Fibroblast of lung (primary cell): ENCODE results near the gene CHD3. TPM values are rescaled to one million over a fixed set of nuclear protein-coding genes. Genes with fewer than 3 reads are reported as not detected.

Source experiments
- DNase-seq, 2 donors: peaks; one replicate each; pipeline versions ENCODE4 v3.0.0 to v3.0.0-alpha.2; 2010; ENCODE audit warnings: low read depth in 2 of 2
- H2AFZ ChIP-seq: 2 replicates; pipeline ENCODE4 v1.5.1; 2012; ENCODE audit warnings: low read length, control low read depth, inconsistent platforms
- H3K27ac ChIP-seq: 2 replicates; pipeline ENCODE4 v1.5.1; 2011; ENCODE audit warnings: low read length, control low read depth; ENCODE audit not compliant: insufficient read depth
- H3K27me3 ChIP-seq: 2 replicates; pipeline ENCODE4 v1.5.1; 2011; ENCODE audit warnings: mild to moderate bottlenecking, low read length; ENCODE audit not compliant: control insufficient read depth, insufficient read depth
- H3K36me3 ChIP-seq: 2 replicates; pipeline ENCODE4 v1.5.1; 2011; ENCODE audit warnings: low read length; ENCODE audit not compliant: control insufficient read depth, insufficient read depth
- H3K4me1 ChIP-seq: 2 replicates; pipeline ENCODE4 v1.5.1; 2011; ENCODE audit warnings: low read length; ENCODE audit not compliant: control insufficient read depth, insufficient read depth; ENCODE audit errors: extremely low read depth
- H3K4me2 ChIP-seq: 2 replicates; pipeline ENCODE4 v1.5.1; 2011; ENCODE audit warnings: low read length, control low read depth; ENCODE audit not compliant: insufficient read depth; ENCODE audit errors: extremely low read depth
- H3K4me3 ChIP-seq, 4 experiments: fragments of 200-600 bp in 1 of 4; sonication (generic) in 1 of 4; replicated peaks in 1 of 4; 2 replicates each; pipeline ENCODE4 v1.5.1; 2011 to 2016; ENCODE audit warnings: low read length in 4 of 4, low read depth in 3 of 4, mild to moderate bottlenecking in 3 of 4, control low read depth in 2 of 4, inconsistent platforms in 1 of 4, mixed read lengths in 1 of 4; ENCODE audit not compliant: insufficient read depth in 1 of 4; ENCODE audit errors: control extremely low read depth in 1 of 4
- H3K79me2 ChIP-seq: 2 replicates; pipeline ENCODE4 v1.5.1; 2012; ENCODE audit warnings: mild to moderate bottlenecking, low read length, inconsistent platforms; ENCODE audit not compliant: control insufficient read depth, insufficient read depth
- H3K9ac ChIP-seq: 2 replicates; pipeline ENCODE4 v1.5.1; 2011; ENCODE audit warnings: mild to moderate bottlenecking, low read length, control low read depth; ENCODE audit not compliant: insufficient read depth
- H3K9me3 ChIP-seq: 2 replicates; pipeline ENCODE4 v1.5.1; 2012; ENCODE audit warnings: low read depth, low read length; ENCODE audit not compliant: control insufficient read depth, insufficient read depth
- H4K20me1 ChIP-seq: 2 replicates; pipeline ENCODE4 v1.5.1; 2011; ENCODE audit warnings: low read length; ENCODE audit not compliant: control insufficient read depth, insufficient read depth; ENCODE audit errors: extremely low read depth
- CTCF ChIP-seq, 2 donors: IDR thresholded peaks in 1 of 2; conservative IDR thresholded peaks in 1 of 2; 1 replicate in 1 of 2; 2 replicates in 1 of 2; pipeline ENCODE4 v1.5.1; 2011 to 2012; ENCODE audit warnings: low read length in 2 of 2, control low read depth in 1 of 2, inconsistent platforms in 1 of 2, low read depth in 1 of 2, mild to moderate bottlenecking in 1 of 2
- EZH2 ChIP-seq: IDR thresholded peaks from 2 replicates; pipeline ENCODE4 v1.5.1; 2012; ENCODE audit warnings: low read length, control low read depth, mild to moderate bottlenecking; ENCODE audit errors: missing control alignments
- polyA plus RNA-seq, 2 donors: library from polyadenylated mRNA; depleted of rRNA in 1 of 2; stranded (reverse) in 1 of 2; unstranded in 1 of 2; fragments of >200 nt; gene quantifications; 2 replicates each; pipeline ENCODE4 v1.2.1, GENCODE V29; 2011 to 2012; ENCODE audit warnings: missing spikeins in 1 of 2
- total RNA-seq: library from RNA; depleted of rRNA; stranded (reverse); fragments of >200 nt; gene quantifications from 2 replicates; pipeline ENCODE4 v1.2.1, GENCODE V29; 2014

CHD3 gene
- total and polyA plus RNA-seq, 2 donors (not counting 1 experiment from before 2014, with no cell fraction given): 23.8 to 165 TPM

- Histone ChIP-seq H3K36me3 (peaks cover 1% of the 10 kb centered on the region), H3K4me1 (no peaks in the 10 kb centered on the region), H3K27ac (no peak overlapping the region), H3K27me3 (no peaks in the 10 kb centered on the region), H4K20me1 (no peaks in the 10 kb centered on the region), H3K4me3 (no peak overlapping the region), H3K79me2 (no peaks in the 10 kb centered on the region), H2AFZ (no peak overlapping the region), H3K4me2 (no peak overlapping the region), H3K9ac (no peak overlapping the region), H3K9me3 (no peaks in the 10 kb centered on the region)
- DNase-seq: no peak
- TF ChIP-seq CTCF (conservative IDR thresholded peaks at IDR 0.05 in 1 of 2, IDR thresholded peaks at IDR 0.05 in 1 of 2; ENCODE audit: low read depth in 1 of 2, low read length in 2 of 2) (no peak), EZH2 (no peak)
These were observed 20.7 kb upstream of the CHD3 start for GRCh38 chr17:7867881-7868329.

GRCh38 chr17:7873051-7873450 lies 15.5 kb upstream of the CHD3 start:
- Histone ChIP-seq H3K4me1 (no peaks in the 10 kb centered on the region), H3K9me3 (no peaks in the 10 kb centered on the region), H4K20me1 (no peaks in the 10 kb centered on the region), H2AFZ (no peak overlapping the region), H3K79me2 (no peaks in the 10 kb centered on the region), H3K27me3 (no peaks in the 10 kb centered on the region), H3K4me3 (no peak overlapping the region), H3K9ac (no peak overlapping the region), H3K27ac (no peak overlapping the region), H3K36me3 (peaks cover 1% of the 10 kb centered on the region), H3K4me2 (no peak overlapping the region)
- TF ChIP-seq EZH2: no peak
- TF ChIP-seq CTCF (conservative IDR thresholded peaks at IDR 0.05 in 1 of 2, IDR thresholded peaks at IDR 0.05 in 1 of 2; ENCODE audit: low read depth in 1 of 2, low read length in 2 of 2): no peak
- DNase-seq: no peak

GRCh38 chr17:7875804-7876370 lies 12.7 kb upstream of the CHD3 start:
- Histone ChIP-seq H3K4me3 (no peak overlapping the region), H4K20me1 (no peaks in the 10 kb centered on the region), H3K4me1 (no peaks in the 10 kb centered on the region), H3K79me2 (no peaks in the 10 kb centered on the region), H3K36me3 (peaks cover 2% of the 10 kb centered on the region), H3K4me2 (no peak overlapping the region), H2AFZ (no peak overlapping the region), H3K27ac (no peak overlapping the region), H3K9ac (no peak overlapping the region), H3K9me3 (no peaks in the 10 kb centered on the region), H3K27me3 (no peaks in the 10 kb centered on the region)
- TF ChIP-seq EZH2: no peak
- TF ChIP-seq CTCF (conservative IDR thresholded peaks at IDR 0.05 in 1 of 2, IDR thresholded peaks at IDR 0.05 in 1 of 2; ENCODE audit: low read depth in 1 of 2, low read length in 2 of 2): no peak
- no peak for DNase-seq
